ENCODE measurements around the gene ANKRD22. TPM values are rescaled to one million over a fixed set of nuclear protein-coding genes. Genes with fewer than 3 reads are reported as not detected.

Gene ANKRD22
- total and polyA plus RNA-seq, 9 of the 15 experiments (the other 6 are each of a cell fraction or from before 2014, with no cell fraction given), result not detected

- H3K9ac ChIP-seq (ENCODE audit: insufficient read depth in 1 of 2, low read depth in 2 of 2, low read length in 2 of 2), result no peak overlapping the region
- no peak for FAIRE-seq
- intact Hi-C loops (cut with micrococcal nuclease), result no loop called here
- in situ Hi-C loops (cut with MboI), result no loop called here
- H3K9me3 ChIP-seq (replicated peaks; ENCODE audit: control insufficient read depth, insufficient read depth, low read depth, low read length), result no peaks in the 10 kb centered on the region
- no peak for ATAC-seq
- H3K27ac ChIP-seq (ENCODE audit: extremely low read depth, low read depth, low read length), result no peak overlapping the region
- H2AFZ ChIP-seq (ENCODE audit: low read depth, low read length), result no peak overlapping the region
- H3K79me2 ChIP-seq (ENCODE audit: control insufficient read depth, insufficient read depth, low read length), result no peaks in the 10 kb centered on the region
- H4K20me1 ChIP-seq (replicated peaks; ENCODE audit: control insufficient read depth, insufficient read depth, low read length), result no peaks in the 10 kb centered on the region
- WGBS (ENCODE audit: insufficient coverage, low coverage, missing lambda C conversion rate), result 0% methylated on average over 5 of the region's 5 CpGs
- H3K36me3 ChIP-seq (ENCODE audit: control insufficient read depth, insufficient read depth, low read length), result no peaks in the 10 kb centered on the region
- TF ChIP-seq ZNF518B (CRISPR knock-in tag; IDR thresholded peaks at IDR 0.05) (no peak), MLLT1 (IDR thresholded peaks at IDR 0.05) (no peak), U2AF1 (optimal IDR thresholded peaks at IDR 0.05; ENCODE audit: low read depth, low read length) (no peak), MIER1 (IDR thresholded peaks at IDR 0.05; ENCODE audit: low read depth) (no peak), DACH1 (IDR thresholded peaks at IDR 0.05; ENCODE audit: partially characterized antibody) (no peak), ZZZ3 (IDR thresholded peaks at IDR 0.05) (no peak)
- no peaks in the 10 kb centered on the region for H3K27me3 ChIP-seq (ENCODE audit: control insufficient read depth in 2 of 2, insufficient read depth in 2 of 2, low read length in 2 of 2)
- CTCF ChIA-PET (ENCODE audit: low intra/inter-chr PET ratio), result no interaction called here
- no peak overlapping the region for H3K4me3 ChIP-seq
- no peaks in the 10 kb centered on the region for H3K4me1 ChIP-seq (replicated peaks in 1 of 2; ENCODE audit: control insufficient read depth in 2 of 2, insufficient read depth in 2 of 2, low read length in 2 of 2)
- no TSS peak for BruUV-seq (replicated peaks)
- POLR2A ChIA-PET, result no interaction called here
- H3K4me2 ChIP-seq (ENCODE audit: insufficient read depth, low read length), result no peak overlapping the region
- H3K9me1 ChIP-seq (ENCODE audit: control insufficient read depth, insufficient read depth, low read length), result no peaks in the 10 kb centered on the region
- no peak for DNase-seq (ENCODE audit: extremely low read depth in 1 of 4, low spot score in 3 of 4)
Measured at GRCh38 chr10:88840881-88841280, 10.8 kb downstream of the ANKRD22 start.

Measured in K562 (cell line).